ENCODE data around the gene PIP4K2B.

GRCh38 chr17:38799501-38800236 lies at the start of gene PIP4K2B:
- no peak for TF ChIP-seq CTCF (IDR thresholded peaks at IDR 0.05)
- no peak for TF ChIP-seq POLR2A (IDR thresholded peaks at IDR 0.05)
- peak; percentile 36 to 79 (median 76) for TF ChIP-seq POLR2AphosphoS5 (IDR thresholded peaks at IDR 0.05)
- no peak for TF ChIP-seq EP300 (IDR thresholded peaks at IDR 0.05)

All from sigmoid colon (tissue), 4 donors.